Measurements from ENCODE around the gene TMCC2. TPM values are rescaled to one million over a fixed set of nuclear protein-coding genes. Genes with fewer than 3 reads are reported as not detected.

Gene TMCC2
- total and polyA plus RNA-seq, 2 of the 8 experiments (the other 6 are each of a cell fraction or from before 2014, with no cell fraction given), result 6.7 to 6.8 TPM

GRCh38 chr1:205287076-205287475 is 59.3 kb downstream of the TMCC2 start:
- no peaks in the 10 kb centered on the region for H4K20me1 ChIP-seq (replicated peaks in 1 of 2; ENCODE audit: control insufficient read depth in 1 of 2, insufficient read depth in 2 of 2, low read length in 2 of 2)
- no peaks in the 10 kb centered on the region for H3K79me2 ChIP-seq (ENCODE audit: control insufficient read depth in 1 of 2, insufficient read depth in 2 of 2, low read length in 2 of 2)
- H3K23me2 ChIP-seq (ENCODE audit: low read depth, low read length), result no peaks in the 10 kb centered on the region
- no peak overlapping the region for H3K4me2 ChIP-seq (ENCODE audit: insufficient read depth in 1 of 2, low read depth in 2 of 2, low read length in 2 of 2)
- 94% methylated on average over 3 of the region's 3 CpGs; no CpG with 5 or more reads in 1 of the 2 experiments for WGBS, 2 experiments (ENCODE audit: extremely low coverage in 1 of 2, insufficient coverage in 1 of 2, insufficient read length in 1 of 2, insufficient replicate concordance in 2 of 2, low coverage in 1 of 2, low lambda C conversion rate in 2 of 2, missing lambda C conversion rate in 1 of 2)
- H3K27ac ChIP-seq (ENCODE audit: low read depth, low read length), result no peak overlapping the region
- H4K8ac ChIP-seq (ENCODE audit: extremely low read depth, insufficient read depth, low read length), result no peak overlapping the region
- no peaks in the 10 kb centered on the region for H3K9me3 ChIP-seq (ENCODE audit: insufficient read depth in 2 of 2, low read depth in 1 of 2, low read length in 1 of 2)
- FAIRE-seq, result no peak
- no peak overlapping the region for H2AFZ ChIP-seq (ENCODE audit: low read length)
- H3K36me3 ChIP-seq (ENCODE audit: control insufficient read depth in 2 of 4, insufficient read depth in 4 of 4, low read length in 3 of 4), result no peaks in the 10 kb centered on the region
- no peak overlapping the region for H2BK120ac ChIP-seq (replicated peaks; ENCODE audit: low read depth, low read length)
- no peak overlapping the region for H3K9ac ChIP-seq (replicated peaks in 1 of 4; ENCODE audit: extremely low read depth in 1 of 4, low read depth in 3 of 4, low read length in 3 of 4)
- peak overlapping the region; percentile 26; the same call in 1 of the 2 replicates for H2AK5ac ChIP-seq (ENCODE audit: low read depth, low read length)
- H3K4me1 ChIP-seq (replicated peaks in 1 of 4; ENCODE audit: control insufficient read depth in 3 of 4, insufficient read depth in 4 of 4, low read length in 3 of 4), result peaks cover 9 to 26% (median 18%) of the 10 kb centered on the region in 4 experiments
- H2BK15ac ChIP-seq (ENCODE audit: low read length), result 0 out of 2 replicates have a peak overlapping the region, but pooled peaks have one; percentile 76
- H3K4me3 ChIP-seq (ENCODE audit: extremely low read depth in 1 of 4, insufficient read depth in 2 of 4, low read depth in 3 of 4, low read length in 4 of 4), result no peak overlapping the region
- H2BK20ac ChIP-seq (ENCODE audit: low read length), result peak overlapping the region; percentile 84; the same call in 1 of the 2 replicates
- H3K23ac ChIP-seq (ENCODE audit: insufficient read length), result no peak overlapping the region
- no peaks in the 10 kb centered on the region; a peak in 1 of 7 replicates for H3K27me3 ChIP-seq (replicated peaks in 1 of 4; ENCODE audit: control insufficient read depth in 3 of 4, extremely low read depth in 1 of 4, insufficient read depth in 3 of 4, low read length in 3 of 4)
- no peak overlapping the region for H3K4ac ChIP-seq (replicated peaks; ENCODE audit: insufficient read length, low read depth, low read length)
- no peak overlapping the region for H3K56ac ChIP-seq (replicated peaks; ENCODE audit: insufficient read length, low read depth, low read length)
- H3K14ac ChIP-seq (ENCODE audit: insufficient read length), result no peak overlapping the region
- H2BK5ac ChIP-seq (ENCODE audit: low read depth, low read length), result peak overlapping the region; percentile 66; the same call in 1 of the 2 replicates
- peak overlapping the region; percentile 63 for H4K91ac ChIP-seq (replicated peaks; ENCODE audit: insufficient read length, low read length)
- no peak overlapping the region for H4K5ac ChIP-seq (ENCODE audit: insufficient read length, low read depth, low read length)
- ChIA-PET POLR2A (ENCODE audit: partially characterized antibody) (interaction anchor here (0.8 to 2.7 kb wide), 6 partner anchors 10 to 72 kb away, joined by 3 to 10 read pairs (median 6); no protein-coding TSS in a partner anchor), CTCF (ENCODE audit: partially characterized antibody) (interaction anchor here (1.0 to 42.6 kb wide), 5 partner anchors 12 to 80 kb away, joined by 3 to 2424 read pairs (median 12); partner anchors contain the start of genes KLHDC8A and NUAK2)
- peak overlapping the region; percentile 86; the same call in 1 of the 2 replicates for H2BK12ac ChIP-seq (ENCODE audit: low read depth, low read length)
- no peak for DNase-seq (ENCODE audit: low read depth in 1 of 2, low spot score in 2 of 2)
- 0 out of 2 replicates have a peak overlapping the region, but pooled peaks have one; percentile 62 for H3K18ac ChIP-seq (ENCODE audit: extremely low read depth, low read length)
- no peaks in the 10 kb centered on the region for H3K79me1 ChIP-seq (ENCODE audit: low read depth, low read length)
- TF ChIP-seq SIX5 (IDR thresholded peaks at IDR 0.05; ENCODE audit: low read depth, low read length) (no peak), SP1 (IDR thresholded peaks at IDR 0.05; ENCODE audit: low read depth, low read length) (no peak), RXRA (IDR thresholded peaks at IDR 0.05; ENCODE audit: insufficient read depth, low read depth, low read length) (no peak), CTBP2 (IDR thresholded peaks at IDR 0.05; ENCODE audit: borderline replicate concordance, insufficient read depth, insufficient read length, low read length) (no peak), HDAC2 (IDR thresholded peaks at IDR 0.05; ENCODE audit: borderline replicate concordance in 1 of 2, low read depth in 2 of 2, low read length in 2 of 2) (no peak), TAF1 (IDR thresholded peaks at IDR 0.05; ENCODE audit: low read depth, low read length) (no peak), BRCA1 (IDR thresholded peaks at IDR 0.05; ENCODE audit: low read depth, low read length) (no peak), FOSL1 (IDR thresholded peaks at IDR 0.05; ENCODE audit: insufficient read depth, low read depth, low read length) (no peak), BACH1 (IDR thresholded peaks at IDR 0.05; ENCODE audit: low read length) (no peak)

Data from H1 (cell line).